Mammary epithelial cell (primary cell): ENCODE results near the gene MEF2D.

Experiments
- EZH2 ChIP-seq: IDR thresholded peaks from 2 replicates; pipeline ENCODE4 v1.6.1; 2012; ENCODE audit warnings: low read length, inconsistent platforms, borderline replicate concordance
- TF ChIP-seq, protein P1 (sequence below), 2 donors: IDR thresholded peaks in 1 of 2; conservative IDR thresholded peaks in 1 of 2; 2 replicates each; pipeline ENCODE4 v1.5.1; 2011 to 2012; ENCODE audit warnings: inconsistent platforms in 2 of 2, low read length in 2 of 2, mild to moderate bottlenecking in 2 of 2, control low read depth in 1 of 2, low read depth in 1 of 2; ENCODE audit not compliant: insufficient read depth in 1 of 2; ENCODE audit errors: extremely low read depth in 1 of 2

DNA sequence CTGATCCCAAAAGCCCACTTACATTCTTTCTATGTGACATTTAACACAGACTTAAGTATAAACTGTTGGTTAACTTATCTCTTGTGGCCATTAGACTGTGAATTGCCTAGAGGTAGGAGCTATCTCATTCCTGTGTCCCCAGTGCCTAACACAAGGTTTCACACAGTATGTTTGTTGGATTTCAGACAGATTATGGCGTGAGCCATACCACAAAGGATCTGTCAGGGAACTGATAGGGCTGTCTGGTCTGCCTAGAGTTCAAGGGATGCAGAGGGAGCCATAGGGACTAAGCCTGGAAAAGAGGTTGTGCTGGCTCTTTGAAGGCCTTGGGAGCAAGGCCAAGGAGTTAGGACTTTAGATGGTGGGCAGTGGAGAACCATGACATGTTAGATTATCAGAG is 40.0 kb downstream of the MEF2D start:
- TF ChIP-seq, protein P1, sequence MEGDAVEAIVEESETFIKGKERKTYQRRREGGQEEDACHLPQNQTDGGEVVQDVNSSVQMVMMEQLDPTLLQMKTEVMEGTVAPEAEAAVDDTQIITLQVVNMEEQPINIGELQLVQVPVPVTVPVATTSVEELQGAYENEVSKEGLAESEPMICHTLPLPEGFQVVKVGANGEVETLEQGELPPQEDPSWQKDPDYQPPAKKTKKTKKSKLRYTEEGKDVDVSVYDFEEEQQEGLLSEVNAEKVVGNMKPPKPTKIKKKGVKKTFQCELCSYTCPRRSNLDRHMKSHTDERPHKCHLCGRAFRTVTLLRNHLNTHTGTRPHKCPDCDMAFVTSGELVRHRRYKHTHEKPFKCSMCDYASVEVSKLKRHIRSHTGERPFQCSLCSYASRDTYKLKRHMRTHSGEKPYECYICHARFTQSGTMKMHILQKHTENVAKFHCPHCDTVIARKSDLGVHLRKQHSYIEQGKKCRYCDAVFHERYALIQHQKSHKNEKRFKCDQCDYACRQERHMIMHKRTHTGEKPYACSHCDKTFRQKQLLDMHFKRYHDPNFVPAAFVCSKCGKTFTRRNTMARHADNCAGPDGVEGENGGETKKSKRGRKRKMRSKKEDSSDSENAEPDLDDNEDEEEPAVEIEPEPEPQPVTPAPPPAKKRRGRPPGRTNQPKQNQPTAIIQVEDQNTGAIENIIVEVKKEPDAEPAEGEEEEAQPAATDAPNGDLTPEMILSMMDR (conservative IDR thresholded peaks at IDR 0.05 in 1 of 2, IDR thresholded peaks at IDR 0.05 in 1 of 2; ENCODE audit: extremely low read depth in 1 of 2, insufficient read depth in 1 of 2, low read depth in 1 of 2, low read length in 2 of 2), result no peak
- no peak for TF ChIP-seq EZH2
